Panc1 (cell line): Measurements from ENCODE around the gene TRPM6. TPM values are rescaled to one million over a fixed set of nuclear protein-coding genes. Genes with fewer than 3 reads are reported as not detected.

Experiments used
- ATAC-seq: fragments of 200-7000 bp; cut with Tn5 transposase; 2 replicates; pipeline ENCODE4 v1.9.1; 2020; ENCODE audit warnings: mild to moderate bottlenecking, moderate library complexity
- BruUV-seq: library from RNA; stranded (reverse); fragments of 400-500 nt; replicated peaks from 2 replicates; lab custom pipeline; 2021; lab: Mats Ljungman, UMichigan
- CTCF ChIA-PET: fragments of 300-600 bp; sonication (Branson Sonifier 250); formaldehyde crosslinking; loops from one replicate; lab custom pipeline; 2022; ENCODE audit warnings: antibody characterized with exemption; lab: Charles Lee
- POLR2A ChIA-PET: fragments of 300-600 bp; sonication (Branson Sonifier 250); formaldehyde crosslinking; loops from one replicate; lab custom pipeline; 2022; ENCODE audit warnings: antibody characterized with exemption; lab: Charles Lee
- DNase-seq: peaks from one replicate; pipeline ENCODE4 v3.0.0-alpha.2; 2010; ENCODE audit warnings: low read depth, low spot score
- H3K27ac ChIP-seq: 2 replicates; pipeline ENCODE4 v1.5.1; 2011; ENCODE audit warnings: mild to moderate bottlenecking, low read length, inconsistent platforms
- H3K27me3 ChIP-seq: fragments of 200-500 bp; sonication (Bioruptor generic); 2 replicates; pipeline ENCODE4 v1.6.0; 2014; ENCODE audit warnings: low read length, inconsistent platforms; ENCODE audit not compliant: control insufficient read depth, insufficient read depth
- H3K36me3 ChIP-seq: fragments of 200-500 bp; sonication (Bioruptor generic); 2 replicates; pipeline ENCODE4 v1.5.1; 2014; ENCODE audit warnings: inconsistent platforms, mild to moderate bottlenecking, low read length, moderate library complexity; ENCODE audit not compliant: control insufficient read depth, insufficient read depth
- H3K4me1 ChIP-seq: 2 replicates; pipeline ENCODE4 v1.5.1; 2011; ENCODE audit warnings: inconsistent platforms, mild to moderate bottlenecking, low read length, moderate library complexity; ENCODE audit not compliant: control insufficient read depth, insufficient read depth
- H3K4me3 ChIP-seq, 2 experiments: 2 replicates each; pipeline ENCODE4 v1.5.1; 2011 to 2012; ENCODE audit warnings: low read depth in 2 of 2, low read length in 2 of 2, mild to moderate bottlenecking in 2 of 2, inconsistent platforms in 1 of 2, moderate library complexity in 1 of 2
- H3K9me3 ChIP-seq: fragments of 200-500 bp; sonication (Bioruptor generic); 2 replicates; pipeline ENCODE4 v1.5.1; 2014; ENCODE audit warnings: low read depth, mild to moderate bottlenecking, inconsistent platforms, low read length, moderate library complexity; ENCODE audit not compliant: control insufficient read depth, insufficient read depth
- POLR2AphosphoS5 ChIP-seq: IDR thresholded peaks from 2 replicates; pipeline ENCODE4 v1.6.1; 2012; ENCODE audit warnings: mild to moderate bottlenecking, low read depth, low read length, moderate library complexity
- SIN3A ChIP-seq: IDR thresholded peaks from 2 replicates; pipeline ENCODE4 v1.6.1; 2012; ENCODE audit warnings: low read depth, mild to moderate bottlenecking, low read length, moderate library complexity, borderline replicate concordance; ENCODE audit not compliant: insufficient read depth
- TCF7L2 ChIP-seq: IDR thresholded peaks from 2 replicates; pipeline ENCODE4 v1.6.1; 2011; ENCODE audit warnings: mild to moderate bottlenecking, low read depth, low read length, inconsistent platforms
- in situ Hi-C: cut with HindIII; loops from 2 replicates; pipeline ENCODE4 v1.10.0; 2016; ENCODE audit warnings: low sequenced_read_pairs, low pct_unique_long_range_greater_than_20kb
- intact Hi-C: fragments of 100-400 bp; cut with micrococcal nuclease; formaldehyde crosslinking; loops from one replicate; pipeline ENCODE4 v1.10.0; 2022; ENCODE audit not compliant: unreplicated experiment
- total RNA-seq: library from RNA; stranded (reverse); gene quantifications from one replicate; pipeline ENCODE4 v1.2.1, GENCODE V29; 2021; ENCODE audit not compliant: unreplicated experiment
- TF ChIP-seq, protein P1 (sequence below), 2 experiments: IDR thresholded peaks; 2 replicates each; pipeline ENCODE4 v1.6.1; 2011 to 2012; ENCODE audit warnings: low read depth in 2 of 2, control low read depth in 1 of 2, low read length in 1 of 2, mild to moderate bottlenecking in 1 of 2, moderate library complexity in 1 of 2; ENCODE audit not compliant: insufficient read depth in 1 of 2
- TF ChIP-seq, protein P2 (sequence below): fragments of 450-650 bp; IDR thresholded peaks from 2 replicates; pipeline ENCODE4 v1.5.1; 2017; ENCODE audit warnings: mild to moderate bottlenecking

Gene TRPM6
- total RNA-seq, 1 experiment from 2014 or later = 0.05 TPM

- no TSS peak for BruUV-seq
- H3K4me1 ChIP-seq = no peaks in the 10 kb centered on the region
- POLR2A ChIA-PET = no interaction called here
- in situ Hi-C loops = no loop called here
- no peak overlapping the region for H3K27ac ChIP-seq
- no peaks in the 10 kb centered on the region for H3K9me3 ChIP-seq
- no peak for ATAC-seq
- CTCF ChIA-PET = no interaction called here
- H3K36me3 ChIP-seq = no peaks in the 10 kb centered on the region
- H3K4me3 ChIP-seq = no peak overlapping the region
- no peaks in the 10 kb centered on the region for H3K27me3 ChIP-seq
- DNase-seq = no peak
- intact Hi-C loops = no loop called here
- TF ChIP-seq, protein P1, sequence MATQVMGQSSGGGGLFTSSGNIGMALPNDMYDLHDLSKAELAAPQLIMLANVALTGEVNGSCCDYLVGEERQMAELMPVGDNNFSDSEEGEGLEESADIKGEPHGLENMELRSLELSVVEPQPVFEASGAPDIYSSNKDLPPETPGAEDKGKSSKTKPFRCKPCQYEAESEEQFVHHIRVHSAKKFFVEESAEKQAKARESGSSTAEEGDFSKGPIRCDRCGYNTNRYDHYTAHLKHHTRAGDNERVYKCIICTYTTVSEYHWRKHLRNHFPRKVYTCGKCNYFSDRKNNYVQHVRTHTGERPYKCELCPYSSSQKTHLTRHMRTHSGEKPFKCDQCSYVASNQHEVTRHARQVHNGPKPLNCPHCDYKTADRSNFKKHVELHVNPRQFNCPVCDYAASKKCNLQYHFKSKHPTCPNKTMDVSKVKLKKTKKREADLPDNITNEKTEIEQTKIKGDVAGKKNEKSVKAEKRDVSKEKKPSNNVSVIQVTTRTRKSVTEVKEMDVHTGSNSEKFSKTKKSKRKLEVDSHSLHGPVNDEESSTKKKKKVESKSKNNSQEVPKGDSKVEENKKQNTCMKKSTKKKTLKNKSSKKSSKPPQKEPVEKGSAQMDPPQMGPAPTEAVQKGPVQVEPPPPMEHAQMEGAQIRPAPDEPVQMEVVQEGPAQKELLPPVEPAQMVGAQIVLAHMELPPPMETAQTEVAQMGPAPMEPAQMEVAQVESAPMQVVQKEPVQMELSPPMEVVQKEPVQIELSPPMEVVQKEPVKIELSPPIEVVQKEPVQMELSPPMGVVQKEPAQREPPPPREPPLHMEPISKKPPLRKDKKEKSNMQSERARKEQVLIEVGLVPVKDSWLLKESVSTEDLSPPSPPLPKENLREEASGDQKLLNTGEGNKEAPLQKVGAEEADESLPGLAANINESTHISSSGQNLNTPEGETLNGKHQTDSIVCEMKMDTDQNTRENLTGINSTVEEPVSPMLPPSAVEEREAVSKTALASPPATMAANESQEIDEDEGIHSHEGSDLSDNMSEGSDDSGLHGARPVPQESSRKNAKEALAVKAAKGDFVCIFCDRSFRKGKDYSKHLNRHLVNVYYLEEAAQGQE (IDR thresholded peaks at IDR 0.05; ENCODE audit: insufficient read depth in 1 of 2, low read depth in 2 of 2, low read length in 1 of 2) = no peak
- TF ChIP-seq SIN3A = no peak
- TF ChIP-seq TCF7L2 = no peak
- TF ChIP-seq, protein P2, sequence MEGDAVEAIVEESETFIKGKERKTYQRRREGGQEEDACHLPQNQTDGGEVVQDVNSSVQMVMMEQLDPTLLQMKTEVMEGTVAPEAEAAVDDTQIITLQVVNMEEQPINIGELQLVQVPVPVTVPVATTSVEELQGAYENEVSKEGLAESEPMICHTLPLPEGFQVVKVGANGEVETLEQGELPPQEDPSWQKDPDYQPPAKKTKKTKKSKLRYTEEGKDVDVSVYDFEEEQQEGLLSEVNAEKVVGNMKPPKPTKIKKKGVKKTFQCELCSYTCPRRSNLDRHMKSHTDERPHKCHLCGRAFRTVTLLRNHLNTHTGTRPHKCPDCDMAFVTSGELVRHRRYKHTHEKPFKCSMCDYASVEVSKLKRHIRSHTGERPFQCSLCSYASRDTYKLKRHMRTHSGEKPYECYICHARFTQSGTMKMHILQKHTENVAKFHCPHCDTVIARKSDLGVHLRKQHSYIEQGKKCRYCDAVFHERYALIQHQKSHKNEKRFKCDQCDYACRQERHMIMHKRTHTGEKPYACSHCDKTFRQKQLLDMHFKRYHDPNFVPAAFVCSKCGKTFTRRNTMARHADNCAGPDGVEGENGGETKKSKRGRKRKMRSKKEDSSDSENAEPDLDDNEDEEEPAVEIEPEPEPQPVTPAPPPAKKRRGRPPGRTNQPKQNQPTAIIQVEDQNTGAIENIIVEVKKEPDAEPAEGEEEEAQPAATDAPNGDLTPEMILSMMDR = no peak
- TF ChIP-seq POLR2AphosphoS5 = no peak
Observed at GRCh38 chr9:74859786-74860185, 27.9 kb downstream of the TRPM6 start.

DNA sequence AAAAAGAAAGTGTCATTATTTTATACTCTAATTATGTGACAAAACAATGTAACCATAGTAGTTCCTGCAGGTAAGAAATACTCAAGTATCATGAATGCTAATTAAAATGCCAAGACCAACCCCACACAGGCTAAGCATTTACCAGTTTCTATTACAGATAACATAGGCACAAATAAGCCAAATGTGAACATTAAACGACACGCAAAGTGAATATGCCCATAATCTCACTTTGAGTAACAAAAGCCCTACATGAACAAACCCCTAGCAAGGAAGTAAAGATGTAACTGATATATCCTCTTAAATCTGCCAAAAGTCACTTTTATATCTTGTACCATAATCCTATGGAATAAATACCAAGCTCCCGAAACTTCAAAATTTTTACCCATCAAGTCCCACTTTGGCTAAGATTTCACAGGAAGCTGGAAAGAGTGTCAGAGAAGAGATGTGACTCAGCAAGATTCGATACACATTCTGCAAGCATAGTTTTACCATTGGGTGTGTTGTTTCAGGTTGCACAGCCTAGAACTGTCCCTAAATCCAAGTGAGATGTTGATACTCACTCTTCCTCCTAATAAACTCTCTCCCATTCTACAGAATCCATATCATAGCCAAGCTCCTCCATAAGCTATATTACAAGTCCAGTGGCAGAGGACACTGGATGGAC lies 28.8 kb downstream of the TRPM6 start:
- TF ChIP-seq, protein P2 = no peak
- TF ChIP-seq, protein P1 (IDR thresholded peaks at IDR 0.05; ENCODE audit: insufficient read depth in 1 of 2, low read depth in 2 of 2, low read length in 1 of 2) = no peak
- TF ChIP-seq POLR2AphosphoS5 = no peak
- no peak for TF ChIP-seq TCF7L2
- no peak for TF ChIP-seq SIN3A
- no peak for DNase-seq
- no peaks in the 10 kb centered on the region for H3K4me1 ChIP-seq
- intact Hi-C loops = no loop called here
- H3K9me3 ChIP-seq = no peaks in the 10 kb centered on the region
- BruUV-seq = no TSS peak
- no peak overlapping the region for H3K27ac ChIP-seq
- ChIA-PET POLR2A (no interaction called here), CTCF (no interaction called here)
- no peak overlapping the region for H3K4me3 ChIP-seq
- in situ Hi-C loops = no loop called here
- no peaks in the 10 kb centered on the region for H3K36me3 ChIP-seq
- no peaks in the 10 kb centered on the region for H3K27me3 ChIP-seq
- no peak for ATAC-seq
